Hematopoietic multipotent progenitor cell treated with erythropoietin and hydrocortisone succinate and interleukin-3 and kit ligand, for 4 days (in vitro differentiated cells): ENCODE results near the gene PER2.
A peak's percentile ranks its signal among the peaks of the same experiment; 100 is the strongest.

Experiments used
- DNase-seq: peaks from one replicate; pipeline ENCODE4 v3.0.0-alpha.2; 2015

The PER2 gene

GRCh38 chr2:238305965-238306671 lies 17.7 kb upstream of the PER2 start:
- no peak for DNase-seq

DNA sequence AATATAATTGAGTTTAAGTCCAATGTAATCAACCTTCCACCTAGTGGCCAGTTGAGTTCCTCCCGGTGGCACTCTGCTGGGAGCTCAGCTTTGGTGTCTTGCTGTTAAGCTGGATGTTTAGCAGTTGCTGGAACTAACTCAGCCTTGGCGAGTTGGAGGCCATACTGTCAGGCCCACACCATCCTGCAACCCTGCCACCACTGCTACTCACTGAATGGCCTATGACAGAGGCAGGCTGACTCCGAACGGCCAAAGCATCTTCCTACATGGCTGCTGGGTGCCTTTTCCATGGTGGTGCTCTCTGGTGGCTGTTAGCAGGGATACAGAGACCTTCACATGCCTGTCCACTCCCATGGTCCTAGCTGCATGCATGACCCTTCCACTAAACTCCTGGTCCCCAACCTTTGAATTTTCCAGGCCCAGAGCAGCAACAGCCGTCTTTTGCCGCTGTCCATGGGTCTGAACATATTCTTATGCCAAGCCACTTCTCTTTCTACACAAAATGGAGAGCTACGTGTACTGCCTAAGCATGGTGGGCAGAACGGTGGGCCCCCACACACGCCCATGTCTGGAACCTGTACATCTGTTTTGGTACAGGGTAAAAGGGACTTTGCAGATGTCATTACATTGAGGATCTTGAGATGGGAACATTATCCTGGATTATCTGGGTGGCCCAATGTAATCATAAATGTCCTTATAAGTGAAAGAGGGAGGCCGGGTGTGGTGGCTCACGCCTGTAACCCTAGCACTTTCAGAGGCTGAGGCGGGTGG lies 16.9 kb upstream of the PER2 start:
- DNase-seq: peak; percentile 27

- DNase-seq: no peak
Measured at GRCh38 chr2:238304116-238304515, 15.7 kb upstream of the PER2 start.

DNA sequence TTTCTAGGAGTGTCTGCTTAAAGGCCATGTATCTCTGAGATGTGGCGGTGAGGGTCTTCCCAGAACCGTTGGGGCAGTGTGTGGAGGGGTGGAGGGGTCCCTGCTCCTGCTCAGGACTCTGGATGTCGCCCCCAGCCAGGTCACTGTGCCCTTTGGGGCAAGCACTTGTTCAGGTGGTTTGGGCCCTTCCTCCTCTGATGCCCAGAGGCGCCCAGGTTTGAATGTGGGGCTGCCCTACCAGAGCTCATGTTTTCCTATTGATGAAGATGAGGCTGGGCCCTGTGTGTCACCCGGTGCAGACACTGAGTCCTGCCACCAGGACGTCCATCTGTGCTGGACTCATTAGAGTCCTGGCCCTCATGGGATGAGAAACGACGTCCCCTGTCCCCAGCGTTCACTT lies 14.3 kb upstream of the PER2 start:
- DNase-seq: no peak

- no peak for DNase-seq
Measured at GRCh38 chr2:238302087-238302486, 13.7 kb upstream of the PER2 start.

DNA sequence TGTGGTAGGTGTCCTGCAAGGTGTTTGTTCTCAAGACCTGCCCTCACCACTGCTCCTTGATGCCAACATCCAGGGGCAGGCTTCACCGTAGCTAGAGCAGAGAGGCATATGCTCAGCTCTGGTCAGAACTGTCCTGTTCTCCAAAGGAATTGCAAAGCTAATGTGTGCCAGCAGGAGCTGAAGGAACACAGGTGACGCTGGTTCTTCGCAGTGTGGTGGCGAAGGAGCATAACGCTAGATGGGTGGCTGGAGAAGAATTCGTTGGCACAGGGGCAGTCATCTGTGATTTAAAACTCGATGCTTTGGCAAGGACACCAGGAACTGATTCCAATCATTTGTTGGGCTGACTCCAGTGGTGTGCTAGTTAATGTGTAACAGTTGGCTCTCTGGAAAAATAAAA lies 11.4 kb upstream of the PER2 start:
- DNase-seq: no peak

DNA sequence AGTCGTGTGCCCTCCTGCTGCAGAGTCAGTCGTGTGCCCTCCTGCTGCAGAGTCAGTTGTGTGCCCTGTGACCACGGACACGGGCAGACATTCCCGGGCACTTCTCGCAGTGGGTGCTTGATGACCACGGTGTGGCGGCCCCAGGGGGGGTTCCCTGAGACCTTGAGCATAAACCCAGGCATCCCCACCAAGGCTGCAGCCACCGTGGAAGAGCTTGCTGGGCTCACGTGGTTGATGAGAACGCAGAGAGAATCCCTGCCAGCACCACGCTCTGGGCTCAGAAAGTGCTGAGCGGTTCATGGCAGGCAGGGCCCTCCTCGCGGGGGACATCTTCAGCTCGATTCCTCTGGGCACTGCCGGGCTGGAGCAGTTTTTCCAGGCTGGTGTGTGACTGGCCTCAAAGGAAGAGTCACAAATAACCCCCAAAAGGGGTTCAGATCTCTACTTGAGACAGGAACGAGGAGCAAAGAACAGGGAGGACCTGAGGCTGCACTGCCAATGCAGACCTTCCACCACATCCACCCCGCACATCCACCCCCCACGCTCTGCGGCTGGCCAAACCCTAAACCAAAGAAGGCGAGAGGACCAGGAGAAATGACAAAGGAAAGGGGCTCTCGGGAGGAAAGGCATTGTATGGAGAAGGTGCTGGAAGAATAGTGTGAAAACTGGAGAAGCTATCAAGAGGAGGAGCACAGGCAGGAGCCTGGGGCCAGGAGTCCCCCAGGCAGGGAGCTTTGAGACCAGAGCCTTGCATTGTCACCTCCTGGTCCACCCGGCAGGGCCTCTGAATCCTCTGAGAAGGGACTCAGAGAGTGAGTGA lies 8.4 kb upstream of the PER2 start:
- DNase-seq: no peak

DNA sequence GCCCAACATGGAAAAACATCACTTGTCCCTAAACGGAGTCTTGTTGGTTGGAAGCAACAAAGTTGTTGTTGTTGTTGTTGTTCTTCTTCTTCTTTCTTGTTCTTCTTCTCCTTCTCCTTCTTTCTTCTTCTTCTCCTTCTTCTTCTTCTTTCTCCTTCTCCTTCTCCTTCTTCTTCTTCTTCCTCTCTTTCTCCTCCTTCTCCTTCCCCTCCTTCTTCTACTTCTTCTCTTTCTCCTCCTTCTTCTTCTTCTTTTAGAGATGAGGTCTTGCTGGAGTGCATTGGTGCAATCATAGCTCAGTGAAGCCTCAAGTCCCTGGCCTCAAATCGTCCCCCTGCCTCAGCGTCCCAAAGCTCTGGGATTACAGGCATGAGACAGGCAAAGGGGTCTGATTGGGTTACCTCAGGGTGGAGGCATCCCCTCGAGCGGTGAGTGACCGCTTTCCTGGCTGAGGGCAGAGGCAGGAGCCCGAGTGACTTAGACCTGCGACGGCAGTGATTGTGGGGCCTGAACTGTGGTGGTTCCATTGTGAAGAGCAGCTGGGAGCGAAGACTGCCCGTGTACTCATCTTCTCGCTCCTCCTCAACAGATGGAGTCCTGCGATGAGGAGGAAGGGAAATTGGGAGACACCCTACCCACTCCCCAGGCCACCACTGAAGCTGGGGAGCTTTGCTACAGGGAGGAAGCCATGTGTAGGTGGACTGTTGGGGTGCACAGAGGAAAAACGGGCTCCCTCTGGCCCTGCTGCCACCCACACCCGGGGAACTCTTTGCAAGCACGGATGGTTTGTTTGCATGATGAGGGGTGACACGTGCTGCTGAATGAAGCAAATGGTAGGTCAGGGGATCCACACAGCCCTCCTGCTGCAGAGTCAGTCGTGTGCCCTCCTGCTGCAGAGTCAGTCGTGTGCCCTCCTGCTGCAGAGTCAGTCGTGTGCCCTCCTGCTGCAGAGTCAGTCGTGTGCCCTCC lies 7.0 kb upstream of the PER2 start:
- no peak for DNase-seq

GRCh38 chr2:238294393-238295143 lies 6.2 kb upstream of the PER2 start:
- no peak for DNase-seq

DNA sequence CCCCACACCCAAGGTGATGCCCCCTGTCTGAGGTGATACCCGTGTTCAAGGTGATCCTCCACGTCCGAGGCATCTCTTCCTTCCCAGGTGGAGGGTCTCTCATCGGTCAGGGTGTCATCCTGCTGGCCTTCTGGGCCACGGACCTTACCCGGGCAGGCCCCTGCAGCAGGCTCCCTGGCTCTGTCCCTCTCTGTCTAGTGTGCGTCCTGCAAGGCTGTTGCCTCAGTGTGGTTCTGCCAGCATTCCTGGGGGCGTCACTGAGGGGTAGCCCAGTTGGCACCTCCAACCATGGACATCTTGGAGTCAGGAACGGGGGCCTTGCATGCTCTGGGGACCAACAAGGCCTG lies 5.6 kb upstream of the PER2 start:
- DNase-seq: no peak

GRCh38 chr2:238291550-238292281 lies 3.3 kb upstream of the PER2 start:
- no peak for DNase-seq

- DNase-seq: peak; percentile 24
Measured at GRCh38 chr2:238290715-238291549, 2.5 kb upstream of the PER2 start.

DNA sequence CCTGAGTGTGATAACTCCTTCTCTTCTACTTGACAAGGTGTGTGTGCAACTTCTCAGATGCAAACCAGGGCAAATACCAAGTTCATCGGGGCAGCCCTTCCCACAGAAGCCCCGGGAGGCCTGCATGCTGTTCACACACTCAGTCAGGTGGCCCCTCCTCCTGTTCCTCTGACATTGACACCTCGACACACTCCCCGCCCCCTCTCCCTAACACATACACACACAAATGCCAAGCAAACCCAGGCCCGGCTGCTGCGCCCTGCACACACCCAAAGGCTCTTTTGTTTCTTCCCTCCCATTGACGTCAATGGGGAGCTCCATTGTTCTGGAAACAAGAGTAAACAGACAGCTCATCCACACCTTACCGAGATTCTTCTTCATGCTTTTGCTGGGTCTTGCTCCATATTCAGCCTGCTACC lies 1.7 kb upstream of the PER2 start:
- DNase-seq: peak; percentile 25

DNA sequence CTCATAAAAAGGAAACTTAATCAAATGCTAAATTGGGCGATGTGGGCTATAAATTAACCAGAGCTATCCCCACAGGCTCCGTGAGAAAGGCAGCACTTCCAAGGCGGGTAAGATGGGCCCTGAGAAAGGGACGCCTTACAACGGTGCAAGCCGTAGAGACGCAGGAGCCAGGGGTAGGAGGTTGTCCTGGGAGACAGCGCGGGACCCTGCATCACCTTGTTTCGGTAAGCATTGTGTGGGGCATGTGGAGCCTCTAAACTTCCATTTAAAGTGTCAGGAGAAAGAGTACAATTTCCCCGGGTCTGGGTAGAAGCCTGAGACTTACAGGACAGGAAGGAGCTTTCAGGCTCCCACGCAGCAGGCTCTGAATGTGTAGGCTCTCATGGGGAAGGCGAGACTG lies 1.2 kb upstream of the PER2 start:
- no peak for DNase-seq

GRCh38 chr2:238288650-238289573 lies 502 bp upstream of the PER2 start:
- DNase-seq: peak; percentile 99

DNA sequence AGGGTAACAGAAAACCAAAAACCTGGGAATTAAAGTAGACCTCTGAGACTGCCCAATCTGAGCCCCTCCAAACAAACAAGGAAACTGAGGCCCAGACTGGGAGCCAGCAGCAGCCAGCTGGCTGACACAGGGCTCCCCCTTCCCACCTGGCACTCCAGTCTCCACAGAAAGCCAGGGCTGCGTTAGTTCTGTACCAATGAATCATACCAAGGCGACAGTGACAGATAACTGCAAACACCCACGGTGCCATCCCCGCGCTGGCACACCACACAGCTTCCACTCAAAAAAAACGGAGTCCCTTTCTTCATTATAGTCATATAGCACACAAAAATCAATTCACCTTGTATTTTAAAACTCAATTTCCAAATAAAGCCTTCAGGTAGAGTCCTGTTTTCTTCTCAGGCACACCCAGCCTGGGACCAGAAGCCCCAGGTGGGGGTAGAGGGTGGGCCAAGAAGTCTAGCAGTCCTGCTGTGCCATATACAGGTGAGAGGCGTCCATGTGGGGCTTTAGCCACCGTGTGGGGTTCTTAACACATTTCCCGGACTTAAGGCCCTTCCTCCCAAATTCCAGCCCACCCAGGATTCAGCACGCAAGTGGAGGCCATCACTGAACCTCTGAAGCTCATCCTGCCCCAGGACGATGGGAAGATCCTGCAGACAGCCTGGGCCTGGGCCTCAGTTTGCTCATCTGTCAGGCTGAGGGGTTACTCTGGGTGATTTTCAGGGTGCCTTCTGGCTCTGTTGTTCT lies 1.2 kb downstream of the PER2 start:
- DNase-seq: no peak

- peak; percentile 50 for DNase-seq
Measured at GRCh38 chr2:238286551-238286950, 1.9 kb downstream of the PER2 start.

DNA sequence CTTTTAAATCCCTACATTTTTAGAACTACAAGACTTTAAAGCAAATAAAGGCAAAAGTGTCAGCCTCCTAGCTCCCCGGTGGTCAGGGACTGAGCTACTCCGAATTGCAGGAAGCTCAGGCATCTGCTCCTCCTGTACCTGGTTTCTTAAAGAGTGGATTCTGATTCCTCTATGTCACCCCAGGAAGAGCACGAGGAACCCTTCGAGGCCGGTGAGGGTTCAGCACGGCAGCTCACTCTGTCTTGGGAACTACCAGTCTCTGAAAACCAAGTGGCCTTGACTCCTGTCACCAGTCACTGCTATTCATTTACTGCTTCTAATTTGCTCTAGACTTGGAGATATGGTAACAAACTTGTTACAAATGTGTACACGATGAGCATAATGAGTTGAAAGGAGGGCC lies 2.3 kb downstream of the PER2 start:
- no peak for DNase-seq
